MCF 10A (cell line): ENCODE data around the gene CRYBB3. TPM values are rescaled to one million over a fixed set of nuclear protein-coding genes. Genes with fewer than 3 reads are reported as not detected.
A peak's percentile ranks its signal among the peaks of the same experiment; 100 is the strongest.

Experiments used
- BruUV-seq: library from RNA; stranded (reverse); fragments of 400-500 nt; replicated peaks from 2 replicates; lab custom pipeline; 2021; lab: Mats Ljungman, UMichigan
- CTCF ChIA-PET: fragments of 300-600 bp; sonication (Branson Sonifier 250); formaldehyde crosslinking; extraction: SDS; loops from one replicate; lab custom pipeline; 2021; ENCODE audit warnings: antibody characterized with exemption, inconsistent platforms; lab: Yijun Ruan, JAX
- POLR2A ChIA-PET: fragments of 300-600, 350-650 bp; sonication (Branson Sonifier 250); formaldehyde crosslinking; extraction: SDS; loops from one replicate; lab custom pipeline; 2020; ENCODE audit warnings: antibody characterized with exemption, inconsistent platforms; lab: Yijun Ruan, JAX
- DNase-seq: peaks from one replicate; pipeline ENCODE4 v3.0.0-alpha.2; 2018; ENCODE audit not compliant: unreplicated experiment
- H3K27ac Mint-ChIP-seq: one replicate; pipeline ENCODE4 v1.8.0; 2022; ENCODE audit warnings: mild to moderate bottlenecking, low read depth, mixed read lengths; ENCODE audit not compliant: unreplicated experiment
- H3K27me3 Mint-ChIP-seq: one replicate; pipeline ENCODE4 v1.8.0; 2022; ENCODE audit warnings: mixed read lengths; ENCODE audit not compliant: insufficient read depth, unreplicated experiment
- H3K36me3 Mint-ChIP-seq: one replicate; pipeline ENCODE4 v1.8.0; 2022; ENCODE audit warnings: mild to moderate bottlenecking, moderate library complexity, mixed read lengths; ENCODE audit not compliant: insufficient read depth, unreplicated experiment
- H3K4me1 Mint-ChIP-seq: one replicate; pipeline ENCODE4 v1.8.0; 2022; ENCODE audit warnings: mixed read lengths; ENCODE audit not compliant: insufficient read depth, unreplicated experiment
- H3K4me3 Mint-ChIP-seq: one replicate; pipeline ENCODE4 v1.8.0; 2022; ENCODE audit warnings: mild to moderate bottlenecking, moderate library complexity, mixed read lengths; ENCODE audit not compliant: unreplicated experiment
- H3K9me3 Mint-ChIP-seq: one replicate; pipeline ENCODE4 v1.8.0; 2022; ENCODE audit warnings: mixed read lengths; ENCODE audit not compliant: unreplicated experiment
- intact Hi-C: fragments of 100-400 bp; cut with micrococcal nuclease; formaldehyde crosslinking; loops from 2 replicates; pipeline ENCODE4 v1.14.1; 2022
- total RNA-seq: library from RNA; stranded (reverse); gene quantifications from 2 replicates; pipeline ENCODE4 v1.2.3, GENCODE V29; 2022
- TF ChIP-seq, protein P1 (sequence below): fragments of 200-600 bp; IDR thresholded peaks from one replicate; pipeline ENCODE4 v1.8.0; 2022; ENCODE audit warnings: antibody characterized with exemption, mild to moderate bottlenecking; ENCODE audit not compliant: unreplicated experiment

The CRYBB3 gene
- total RNA-seq, 1 experiment from 2014 or later = 0.61 TPM

DNA sequence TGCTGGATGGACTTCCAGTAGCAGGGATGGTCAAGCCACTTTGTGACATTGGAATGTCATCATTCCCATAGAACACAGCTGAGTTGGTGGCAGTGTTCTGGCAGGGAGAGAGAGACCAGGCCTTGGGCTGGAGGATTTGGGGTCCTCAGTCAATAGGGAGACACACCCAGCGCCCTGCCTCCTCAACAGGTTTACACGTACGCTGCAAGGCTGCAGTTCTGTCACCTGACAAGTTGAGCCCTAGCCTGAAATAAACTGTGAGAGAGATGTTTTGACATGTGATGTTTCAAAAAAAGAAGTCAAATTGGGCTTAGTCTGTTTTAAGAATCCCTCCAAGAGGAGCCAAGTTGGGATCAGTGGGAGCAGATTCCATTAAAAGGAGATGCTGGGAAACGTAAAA is 42.9 kb upstream of the CRYBB3 start:
- CTCF ChIA-PET = no interaction called here
- no peaks in the 10 kb centered on the region for H3K27me3 Mint-ChIP-seq
- peak overlapping the region; percentile 31 for H3K27ac Mint-ChIP-seq
- H3K36me3 Mint-ChIP-seq = peaks cover 35% of the 10 kb centered on the region
- no TSS peak for BruUV-seq
- TF ChIP-seq, protein P1, sequence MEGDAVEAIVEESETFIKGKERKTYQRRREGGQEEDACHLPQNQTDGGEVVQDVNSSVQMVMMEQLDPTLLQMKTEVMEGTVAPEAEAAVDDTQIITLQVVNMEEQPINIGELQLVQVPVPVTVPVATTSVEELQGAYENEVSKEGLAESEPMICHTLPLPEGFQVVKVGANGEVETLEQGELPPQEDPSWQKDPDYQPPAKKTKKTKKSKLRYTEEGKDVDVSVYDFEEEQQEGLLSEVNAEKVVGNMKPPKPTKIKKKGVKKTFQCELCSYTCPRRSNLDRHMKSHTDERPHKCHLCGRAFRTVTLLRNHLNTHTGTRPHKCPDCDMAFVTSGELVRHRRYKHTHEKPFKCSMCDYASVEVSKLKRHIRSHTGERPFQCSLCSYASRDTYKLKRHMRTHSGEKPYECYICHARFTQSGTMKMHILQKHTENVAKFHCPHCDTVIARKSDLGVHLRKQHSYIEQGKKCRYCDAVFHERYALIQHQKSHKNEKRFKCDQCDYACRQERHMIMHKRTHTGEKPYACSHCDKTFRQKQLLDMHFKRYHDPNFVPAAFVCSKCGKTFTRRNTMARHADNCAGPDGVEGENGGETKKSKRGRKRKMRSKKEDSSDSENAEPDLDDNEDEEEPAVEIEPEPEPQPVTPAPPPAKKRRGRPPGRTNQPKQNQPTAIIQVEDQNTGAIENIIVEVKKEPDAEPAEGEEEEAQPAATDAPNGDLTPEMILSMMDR = no peak
- no peak for DNase-seq
- no peak overlapping the region for H3K4me3 Mint-ChIP-seq
- H3K4me1 Mint-ChIP-seq = peaks cover 44% of the 10 kb centered on the region
- POLR2A ChIA-PET = no interaction called here
- intact Hi-C loops = no loop called here
- no peaks in the 10 kb centered on the region for H3K9me3 Mint-ChIP-seq

DNA sequence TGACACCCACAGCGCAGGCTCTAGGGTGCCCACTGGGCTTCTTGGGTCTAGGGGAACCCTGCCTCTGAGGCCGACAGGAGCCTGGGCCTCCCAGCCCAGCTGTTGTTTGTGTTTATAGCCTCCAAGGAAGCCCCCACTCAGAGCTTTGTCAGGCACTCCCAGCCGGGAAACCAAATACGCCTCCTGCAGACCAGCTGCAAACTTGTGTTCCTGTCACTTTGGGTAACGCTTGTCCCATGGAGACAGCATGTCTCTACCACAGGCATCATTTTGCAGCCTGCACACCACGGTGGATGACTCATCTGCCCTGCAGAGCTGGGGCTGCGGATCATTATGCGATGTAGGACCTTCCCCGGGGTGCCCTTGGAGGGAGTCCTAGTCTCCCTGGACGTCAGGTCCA is 40.6 kb upstream of the CRYBB3 start:
- peaks cover 28% of the 10 kb centered on the region for H3K36me3 Mint-ChIP-seq
- TF ChIP-seq, protein P1 = no peak
- H3K9me3 Mint-ChIP-seq = no peaks in the 10 kb centered on the region
- intact Hi-C loops = no loop called here
- H3K27ac Mint-ChIP-seq = no peak overlapping the region
- DNase-seq = peak; percentile 42
- ChIA-PET CTCF (interaction anchor here (0.5 to 1.7 kb wide), 3 partner anchors 38 to 54 kb away, joined by 3 to 9 read pairs (median 5); no protein-coding TSS in a partner anchor), POLR2A (interaction anchor here (1.9 to 2.3 kb wide), 2 partner anchors 21 to 25 kb away, joined by 5 to 9 read pairs; no protein-coding TSS in a partner anchor)
- peaks cover 41% of the 10 kb centered on the region for H3K4me1 Mint-ChIP-seq
- no peaks in the 10 kb centered on the region for H3K27me3 Mint-ChIP-seq
- no peak overlapping the region for H3K4me3 Mint-ChIP-seq
- BruUV-seq = no TSS peak

DNA sequence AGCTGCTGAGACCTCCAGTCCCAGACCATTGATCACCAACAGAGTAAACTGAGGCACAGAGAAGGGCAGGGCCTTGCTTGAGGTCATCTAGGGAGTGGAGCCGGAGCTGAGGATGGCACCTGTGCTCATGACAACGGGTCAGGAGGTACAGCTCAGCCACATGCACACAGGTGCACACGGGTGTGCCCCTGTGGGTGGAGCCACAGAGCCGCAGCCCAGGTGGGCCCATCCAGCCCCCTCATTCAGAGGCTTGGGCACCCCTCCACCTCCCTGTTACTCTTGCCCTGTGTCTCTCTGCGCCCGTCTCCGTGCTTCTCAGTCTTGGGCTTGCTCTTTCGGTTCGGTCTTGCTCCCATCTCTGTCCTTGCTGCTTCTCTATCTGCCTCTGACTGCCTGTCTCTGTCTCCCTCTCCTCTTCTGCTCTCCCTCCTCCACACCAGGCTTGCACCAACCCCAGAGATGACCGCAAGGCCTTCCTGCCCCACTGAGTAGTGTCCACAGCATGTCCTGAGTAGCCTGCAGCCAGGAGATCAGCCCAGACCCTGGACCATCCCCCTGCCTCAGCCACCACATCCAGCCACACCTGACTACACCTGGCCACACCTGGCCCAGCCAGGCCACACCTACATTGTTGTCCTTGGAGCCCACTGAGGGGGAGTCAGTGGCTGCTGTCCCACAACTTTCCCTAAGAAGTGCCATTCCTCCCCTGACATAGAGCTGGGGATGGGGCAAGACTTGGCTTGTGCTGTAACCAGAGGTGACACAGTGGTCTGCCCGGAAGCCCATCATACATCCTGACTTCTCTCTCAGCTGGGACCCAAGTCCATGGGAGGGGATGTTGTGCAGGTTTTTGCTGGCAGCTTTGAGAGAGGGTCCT is 39.3 kb upstream of the CRYBB3 start:
- CTCF ChIA-PET = no interaction called here

More for the DNA sequence above, 39.3 kb upstream of the CRYBB3 start:
- Mint-ChIP-seq H3K27me3 (no peaks in the 10 kb centered on the region), H3K4me3 (no peak overlapping the region), H3K9me3 (no peaks in the 10 kb centered on the region), H3K4me1 (peaks cover 37% of the 10 kb centered on the region), H3K27ac (peak overlapping the region; percentile 14), H3K36me3 (peaks cover 34% of the 10 kb centered on the region)
- no TSS peak for BruUV-seq
- intact Hi-C loops = no loop called here
- TF ChIP-seq, protein P1 = no peak
- POLR2A ChIA-PET = interaction anchor here (1.9 to 2.3 kb wide), 2 partner anchors 22 to 26 kb away, joined by 5 to 9 read pairs; no protein-coding TSS in a partner anchor
- DNase-seq = no peak
